Liver (tissue), 3 donors: ENCODE results near the gene ATP10D.

Source experiments
- CTCF ChIP-seq: fragments of 150-350 bp; IDR thresholded peaks from 2 replicates; pipeline ENCODE4 v1.5.1; 2017; ENCODE audit warnings: improper control_type of control experiment, low read depth, low read length; ENCODE audit not compliant: missing input control
- GABPA ChIP-seq, 2 donors: IDR thresholded peaks in 1 of 2; conservative IDR thresholded peaks in 1 of 2; 2 replicates each; pipeline ENCODE4 v1.6.1; 2016; ENCODE audit warnings: antibody characterized with exemption in 2 of 2, mild to moderate bottlenecking in 1 of 2, moderate library complexity in 1 of 2
- donor health status: healthy.
- donor health status: healthy.

- no peak for TF ChIP-seq CTCF
- TF ChIP-seq GABPA (IDR thresholded peaks at IDR 0.05 in 1 of 2, conservative IDR thresholded peaks at IDR 0.05 in 1 of 2): no peak
Observed at GRCh38 chr4:47535567-47536147, 50.6 kb downstream of the ATP10D start.
